Measurements from ENCODE around the gene URB1. TPM values are rescaled to one million over a fixed set of nuclear protein-coding genes. Genes with fewer than 3 reads are reported as not detected.
A peak's percentile ranks its signal among the peaks of the same experiment; 100 is the strongest.

URB1 gene
- total and polyA plus RNA-seq, 9 of the 15 experiments (the other 6 are each of a cell fraction or from before 2014, with no cell fraction given), result 0.97 to 53.6 (median 21.5) TPM

- H3K4me3 ChIP-seq, result no peak overlapping the region
- H2AFZ ChIP-seq (ENCODE audit: low read depth, low read length), result no peak overlapping the region
- no peak for FAIRE-seq
- no peak overlapping the region for H3K9ac ChIP-seq (ENCODE audit: insufficient read depth in 1 of 2, low read depth in 2 of 2, low read length in 2 of 2)
- DNase-seq (ENCODE audit: extremely low read depth in 1 of 4, low spot score in 3 of 4), result no peak
- H3K79me2 ChIP-seq (ENCODE audit: control insufficient read depth, insufficient read depth, low read length), result no peaks in the 10 kb centered on the region
- 0 out of 5 replicates have a peak, but pooled peaks cover 0 to 3% of the 10 kb centered on the region in 2 experiments for H3K4me1 ChIP-seq (replicated peaks in 1 of 2; ENCODE audit: control insufficient read depth in 2 of 2, insufficient read depth in 2 of 2, low read length in 2 of 2)
- H4K20me1 ChIP-seq (replicated peaks; ENCODE audit: control insufficient read depth, insufficient read depth, low read length), result no peaks in the 10 kb centered on the region
- H3K36me3 ChIP-seq (ENCODE audit: control insufficient read depth, insufficient read depth, low read length), result peaks cover 2% of the 10 kb centered on the region; the same call in 1 of the 3 replicates
- ATAC-seq, result no peak
- in situ Hi-C loops (cut with MboI), result no loop called here
- peaks cover 20 to 23% of the 10 kb centered on the region in 2 experiments; a peak in 4 of 5 replicates for H3K27me3 ChIP-seq (ENCODE audit: control insufficient read depth in 2 of 2, insufficient read depth in 2 of 2, low read length in 2 of 2)
- H3K9me3 ChIP-seq (replicated peaks; ENCODE audit: control insufficient read depth, insufficient read depth, low read depth, low read length), result no peaks in the 10 kb centered on the region
- H3K9me1 ChIP-seq (ENCODE audit: control insufficient read depth, insufficient read depth, low read length), result no peaks in the 10 kb centered on the region
- no TSS peak for BruUV-seq (replicated peaks)
- no peak overlapping the region for H3K4me2 ChIP-seq (ENCODE audit: insufficient read depth, low read length)
- intact Hi-C loops (cut with micrococcal nuclease), result no loop called here
- 38% methylated on average over 5 of the region's 5 CpGs for WGBS (ENCODE audit: insufficient coverage, low coverage, missing lambda C conversion rate)
- CTCF ChIA-PET (ENCODE audit: low intra/inter-chr PET ratio), result interaction anchor here (0.6 kb wide), 1 partner anchor 932 kb away, joined by 3 read pairs; no protein-coding TSS in a partner anchor
- H3K27ac ChIP-seq (ENCODE audit: extremely low read depth, low read depth, low read length), result no peak overlapping the region
- POLR2A ChIA-PET, result interaction anchor here (1.1 kb wide), 1 partner anchor 11 kb away, joined by 4 read pairs; no protein-coding TSS in a partner anchor
- TF ChIP-seq BCOR (IDR thresholded peaks at IDR 0.05), result peak; percentile 83
- TF ChIP-seq BRCA1 (IDR thresholded peaks at IDR 0.05), result no peak
- no peak for TF ChIP-seq BRCA1 (CRISPR knock-in tag; IDR thresholded peaks at IDR 0.05)
- TF ChIP-seq TBP (optimal IDR thresholded peaks at IDR 0.05; ENCODE audit: low read depth, low read length), result no peak
- no peak for TF ChIP-seq FUS (optimal IDR thresholded peaks at IDR 0.05; ENCODE audit: low read depth, low read length)
- no peak for TF ChIP-seq DEAF1 (CRISPR knock-in tag; IDR thresholded peaks at IDR 0.05)
- no peak for TF ChIP-seq TSC22D4 (tag; IDR thresholded peaks at IDR 0.05)
- no peak for TF ChIP-seq CLOCK (CRISPR knock-in tag; IDR thresholded peaks at IDR 0.05; ENCODE audit: borderline replicate concordance)
- TF ChIP-seq RBM25 (IDR thresholded peaks at IDR 0.05; ENCODE audit: low read depth, low read length, severe bottlenecking), result peak; percentile 95
- no peak for TF ChIP-seq XRCC5 (IDR thresholded peaks at IDR 0.05; ENCODE audit: low read depth, low read length)
- TF ChIP-seq ZNF311 (CRISPR knock-in tag; IDR thresholded peaks at IDR 0.05), result no peak
- no peak for TF ChIP-seq PHB2 (IDR thresholded peaks at IDR 0.05; ENCODE audit: low read depth)
- TF ChIP-seq ZNF217 (CRISPR knock-in tag; IDR thresholded peaks at IDR 0.05), result no peak
- TF ChIP-seq RBM17 (IDR thresholded peaks at IDR 0.05; ENCODE audit: borderline replicate concordance, low read depth, low read length), result no peak
Observed at GRCh38 chr21:32261929-32262328, 130.9 kb downstream of the URB1 start.
